GM12874 (cell line): ENCODE results near the gene OPRM1.

Source experiments
- TF ChIP-seq, protein P1 (sequence below): IDR thresholded peaks from 2 replicates; pipeline ENCODE4 v1.5.1; 2011; ENCODE audit warnings: low read depth, mild to moderate bottlenecking, control low read depth, low read length, moderate library complexity; ENCODE audit not compliant: insufficient read depth

Gene OPRM1

GRCh38 chr6:154106251-154106650 is 67.2 kb downstream of the OPRM1 start:
- TF ChIP-seq, protein P1, sequence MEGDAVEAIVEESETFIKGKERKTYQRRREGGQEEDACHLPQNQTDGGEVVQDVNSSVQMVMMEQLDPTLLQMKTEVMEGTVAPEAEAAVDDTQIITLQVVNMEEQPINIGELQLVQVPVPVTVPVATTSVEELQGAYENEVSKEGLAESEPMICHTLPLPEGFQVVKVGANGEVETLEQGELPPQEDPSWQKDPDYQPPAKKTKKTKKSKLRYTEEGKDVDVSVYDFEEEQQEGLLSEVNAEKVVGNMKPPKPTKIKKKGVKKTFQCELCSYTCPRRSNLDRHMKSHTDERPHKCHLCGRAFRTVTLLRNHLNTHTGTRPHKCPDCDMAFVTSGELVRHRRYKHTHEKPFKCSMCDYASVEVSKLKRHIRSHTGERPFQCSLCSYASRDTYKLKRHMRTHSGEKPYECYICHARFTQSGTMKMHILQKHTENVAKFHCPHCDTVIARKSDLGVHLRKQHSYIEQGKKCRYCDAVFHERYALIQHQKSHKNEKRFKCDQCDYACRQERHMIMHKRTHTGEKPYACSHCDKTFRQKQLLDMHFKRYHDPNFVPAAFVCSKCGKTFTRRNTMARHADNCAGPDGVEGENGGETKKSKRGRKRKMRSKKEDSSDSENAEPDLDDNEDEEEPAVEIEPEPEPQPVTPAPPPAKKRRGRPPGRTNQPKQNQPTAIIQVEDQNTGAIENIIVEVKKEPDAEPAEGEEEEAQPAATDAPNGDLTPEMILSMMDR: no peak

- TF ChIP-seq, protein P1: no peak
These were observed 72.0 kb downstream of the OPRM1 start for GRCh38 chr6:154111025-154111424.

DNA sequence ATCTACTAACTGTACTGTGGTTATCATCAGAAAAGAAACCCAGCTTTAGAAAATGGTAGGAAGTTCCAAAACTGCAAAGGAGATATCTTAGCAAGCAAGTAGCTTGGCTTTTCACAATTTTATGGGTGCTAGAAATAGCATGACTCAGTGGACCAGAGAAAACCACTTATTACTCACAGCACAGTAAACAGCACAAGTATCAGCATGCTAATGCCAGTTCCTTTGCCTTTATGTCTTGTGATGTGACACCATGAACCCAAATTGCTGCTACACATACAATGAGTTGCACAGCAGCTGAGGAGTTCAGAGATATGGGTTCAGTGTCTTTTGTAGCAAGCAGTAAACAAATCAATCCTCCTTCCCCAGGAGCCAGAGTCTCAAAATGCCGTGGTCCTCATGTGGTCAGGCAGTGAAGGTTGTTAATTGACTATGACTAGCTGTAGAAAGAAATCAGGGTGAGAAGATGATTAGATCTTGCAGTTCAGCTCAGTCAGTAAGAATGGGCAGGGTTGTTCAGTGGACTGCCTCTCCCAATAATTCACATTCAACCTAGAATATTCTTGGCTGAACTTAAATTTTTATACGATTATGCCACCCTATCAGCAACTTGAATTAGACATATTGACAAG is 73.3 kb downstream of the OPRM1 start:
- TF ChIP-seq, protein P1: no peak

DNA sequence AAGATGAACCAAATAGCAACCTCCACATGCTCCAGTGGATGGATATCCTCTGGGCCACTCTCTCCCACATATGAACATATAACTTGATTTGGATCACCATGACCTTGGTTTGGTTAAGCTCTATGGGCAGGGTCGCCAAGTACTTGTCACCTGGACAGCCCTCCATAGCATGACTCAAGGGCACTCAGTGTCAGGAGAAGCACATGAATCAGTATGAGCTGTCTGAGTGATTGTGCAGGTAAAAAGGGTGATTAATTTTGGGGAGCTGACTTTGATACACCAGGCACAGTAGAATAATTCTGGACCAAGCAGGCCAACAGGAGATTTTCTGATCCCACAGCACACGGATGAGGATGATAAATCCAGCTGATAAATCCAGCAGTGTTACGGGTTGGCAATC is 74.4 kb downstream of the OPRM1 start:
- TF ChIP-seq, protein P1: no peak

DNA sequence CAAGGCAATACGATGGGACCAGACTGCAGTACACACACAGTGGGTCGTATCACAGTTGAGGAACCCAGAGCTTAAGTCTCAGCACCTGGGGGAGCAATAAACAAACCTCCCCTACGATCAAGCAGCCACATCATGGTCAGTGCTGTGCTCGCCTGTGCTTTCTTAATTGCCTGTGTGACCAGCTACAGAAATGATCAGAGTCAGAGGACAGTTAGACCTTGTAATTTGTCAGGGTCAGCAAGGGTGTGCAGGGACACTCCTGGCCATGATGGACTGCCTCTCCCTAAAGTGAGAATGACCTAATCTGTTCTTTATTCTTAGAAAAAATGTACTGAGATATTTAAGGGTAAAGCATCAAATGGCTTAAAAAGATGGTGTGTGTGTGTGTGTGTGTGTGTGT is 78.4 kb downstream of the OPRM1 start:
- TF ChIP-seq, protein P1: no peak

- TF ChIP-seq, protein P1: no peak
These were observed 83.3 kb downstream of the OPRM1 start for GRCh38 chr6:154122195-154122925.

GRCh38 chr6:154123155-154123956 is 84.3 kb downstream of the OPRM1 start:
- TF ChIP-seq, protein P1: no peak
